Brain microvascular endothelial cell (primary cell): ENCODE data around the gene PSME4.

Experiments
- DNase-seq: peaks from one replicate; pipeline ENCODE4 v3.0.0-alpha.2; 2020
- H3K27ac ChIP-seq: fragments of 250-450 bp; sonication (Bioruptor Pico); 2 replicates; pipeline ENCODE4 v1.5.1; 2020; ENCODE audit warnings: mild to moderate bottlenecking, moderate library complexity
- H3K27me3 ChIP-seq: fragments of 250-450 bp; sonication (Bioruptor Pico); replicated peaks from 2 replicates; pipeline ENCODE4 v1.5.1; 2020; ENCODE audit warnings: mild to moderate bottlenecking
- H3K36me3 ChIP-seq: fragments of 250-450 bp; sonication (Bioruptor Pico); replicated peaks from 2 replicates; pipeline ENCODE4 v1.5.1; 2020; ENCODE audit warnings: mild to moderate bottlenecking
- H3K4me3 ChIP-seq: 2 replicates; pipeline ENCODE4 v1.5.1; 2011; ENCODE audit warnings: low read depth, mild to moderate bottlenecking, control low read depth, low read length, moderate library complexity
- CTCF ChIP-seq: IDR thresholded peaks from 2 replicates; pipeline ENCODE4 v1.5.1; 2011; ENCODE audit warnings: low read depth, mild to moderate bottlenecking, moderate library complexity, low read length, control low read depth, inconsistent platforms; ENCODE audit errors: missing control alignments
- in situ Hi-C: cut with HindIII; loops from 2 replicates; pipeline ENCODE4 v1.10.0; 2017; ENCODE audit warnings: low sequenced_read_pairs, low pct_ligation_motif_present

The PSME4 gene

GRCh38 chr2:53991948-53992347 lies 21.2 kb upstream of the PSME4 start:
- H3K36me3 ChIP-seq: no peaks in the 10 kb centered on the region
- no peaks in the 10 kb centered on the region for H3K27me3 ChIP-seq
- DNase-seq: no peak
- in situ Hi-C loops: no loop called here
- H3K27ac ChIP-seq: no peak overlapping the region
- no peak overlapping the region for H3K4me3 ChIP-seq
- TF ChIP-seq CTCF: no peak

- no peaks in the 10 kb centered on the region for H3K27me3 ChIP-seq
- H3K27ac ChIP-seq: no peak overlapping the region
- TF ChIP-seq CTCF: no peak
- H3K4me3 ChIP-seq: no peak overlapping the region
- no peak for DNase-seq
- no peaks in the 10 kb centered on the region for H3K36me3 ChIP-seq
- in situ Hi-C loops: no loop called here
Observed at GRCh38 chr2:53989210-53989862, 18.5 kb upstream of the PSME4 start.

GRCh38 chr2:53987336-53987921 lies 16.6 kb upstream of the PSME4 start:
- no peaks in the 10 kb centered on the region for H3K36me3 ChIP-seq
- no peak overlapping the region for H3K27ac ChIP-seq
- no peak for TF ChIP-seq CTCF
- no peak overlapping the region for H3K4me3 ChIP-seq
- no peaks in the 10 kb centered on the region for H3K27me3 ChIP-seq
- in situ Hi-C loops: no loop called here
- DNase-seq: peak; percentile 22

GRCh38 chr2:53985646-53986045 lies 14.9 kb upstream of the PSME4 start:
- Histone ChIP-seq H3K27ac (no peak overlapping the region), H3K27me3 (no peaks in the 10 kb centered on the region), H3K36me3 (no peaks in the 10 kb centered on the region), H3K4me3 (no peak overlapping the region)
- in situ Hi-C loops: no loop called here
- TF ChIP-seq CTCF: no peak
- DNase-seq: no peak

- in situ Hi-C loops: no loop called here
- no peak for TF ChIP-seq CTCF
- Histone ChIP-seq H3K27me3 (no peaks in the 10 kb centered on the region), H3K4me3 (peak overlapping the region; percentile 93), H3K36me3 (no peaks in the 10 kb centered on the region), H3K27ac (peak overlapping the region; percentile 93)
- peak; percentile 9 for DNase-seq
Observed at GRCh38 chr2:53969968-53970723, 647 bp downstream of the PSME4 start.
